ENCODE measurements around the gene C17orf67.
A peak's percentile ranks its signal among the peaks of the same experiment; 100 is the strongest.

The C17orf67 gene

GRCh38 chr17:56793957-56794356 is 39.8 kb downstream of the C17orf67 start:
- Histone ChIP-seq H3K9me3 (ENCODE audit: control insufficient read depth, low read length) (no peaks in the 10 kb centered on the region), H3K4me3 (ENCODE audit: insufficient read depth, low read depth, low read length) (no peak overlapping the region), H3K27me3 (ENCODE audit: control insufficient read depth, insufficient read depth, low read length, poor library complexity, severe bottlenecking) (no peaks in the 10 kb centered on the region), H3K36me3 (ENCODE audit: control insufficient read depth, insufficient read depth, low read length) (no peaks in the 10 kb centered on the region), H3K4me1 (ENCODE audit: control insufficient read depth, insufficient read depth, low read length) (peaks cover 6% of the 10 kb centered on the region), H3K27ac (ENCODE audit: insufficient read depth, low read depth, low read length, poor library complexity, severe bottlenecking) (no peak overlapping the region)
- WGBS, 2 experiments, result 77 to 88% methylated on average over 2 to 3 of the region's 3 CpGs

GRCh38 chr17:56793531-56793930 is 40.2 kb downstream of the C17orf67 start:
- Histone ChIP-seq H3K4me3 (ENCODE audit: insufficient read depth, low read depth, low read length) (no peak overlapping the region), H3K36me3 (ENCODE audit: control insufficient read depth, insufficient read depth, low read length) (no peaks in the 10 kb centered on the region), H3K27ac (ENCODE audit: insufficient read depth, low read depth, low read length, poor library complexity, severe bottlenecking) (no peak overlapping the region), H3K4me1 (ENCODE audit: control insufficient read depth, insufficient read depth, low read length) (peaks cover 3% of the 10 kb centered on the region), H3K9me3 (ENCODE audit: control insufficient read depth, low read length) (no peaks in the 10 kb centered on the region), H3K27me3 (ENCODE audit: control insufficient read depth, insufficient read depth, low read length, poor library complexity, severe bottlenecking) (no peaks in the 10 kb centered on the region)

- H3K36me3 ChIP-seq (ENCODE audit: control insufficient read depth, insufficient read depth, low read length), result no peaks in the 10 kb centered on the region
- no peaks in the 10 kb centered on the region for H3K27me3 ChIP-seq (ENCODE audit: control insufficient read depth, insufficient read depth, low read length, poor library complexity, severe bottlenecking)
- H3K4me1 ChIP-seq (ENCODE audit: control insufficient read depth, insufficient read depth, low read length), result peaks cover 3% of the 10 kb centered on the region
- no peaks in the 10 kb centered on the region for H3K9me3 ChIP-seq (ENCODE audit: control insufficient read depth, low read length)
- 95 to 97% methylated on average over 1 of the region's 1 CpG for WGBS, 2 experiments
- H3K27ac ChIP-seq (ENCODE audit: insufficient read depth, low read depth, low read length, poor library complexity, severe bottlenecking), result no peak overlapping the region
- no peak overlapping the region for H3K4me3 ChIP-seq (ENCODE audit: insufficient read depth, low read depth, low read length)
Measured at GRCh38 chr17:56792267-56792666, 41.5 kb downstream of the C17orf67 start.

- Histone ChIP-seq H3K9me3 (ENCODE audit: control insufficient read depth, low read length) (no peaks in the 10 kb centered on the region), H3K36me3 (ENCODE audit: control insufficient read depth, insufficient read depth, low read length) (no peaks in the 10 kb centered on the region), H3K27me3 (ENCODE audit: control insufficient read depth, insufficient read depth, low read length, poor library complexity, severe bottlenecking) (peaks cover 1% of the 10 kb centered on the region), H3K4me3 (ENCODE audit: insufficient read depth, low read depth, low read length) (no peak overlapping the region), H3K27ac (ENCODE audit: insufficient read depth, low read depth, low read length, poor library complexity, severe bottlenecking) (no peak overlapping the region), H3K4me1 (ENCODE audit: control insufficient read depth, insufficient read depth, low read length) (no peaks in the 10 kb centered on the region)
- WGBS, 2 experiments, result 93 to 98% methylated on average over 7 of the region's 7 CpGs
Measured at GRCh38 chr17:56786989-56787482, 46.7 kb downstream of the C17orf67 start.

GRCh38 chr17:56785997-56786680 is 47.6 kb downstream of the C17orf67 start:
- Histone ChIP-seq H3K4me3 (ENCODE audit: insufficient read depth, low read depth, low read length) (no peak overlapping the region), H3K36me3 (ENCODE audit: control insufficient read depth, insufficient read depth, low read length) (no peaks in the 10 kb centered on the region), H3K9me3 (ENCODE audit: control insufficient read depth, low read length) (no peaks in the 10 kb centered on the region), H3K4me1 (ENCODE audit: control insufficient read depth, insufficient read depth, low read length) (no peaks in the 10 kb centered on the region), H3K27ac (ENCODE audit: insufficient read depth, low read depth, low read length, poor library complexity, severe bottlenecking) (no peak overlapping the region), H3K27me3 (ENCODE audit: control insufficient read depth, insufficient read depth, low read length, poor library complexity, severe bottlenecking) (peaks cover 10% of the 10 kb centered on the region)
- WGBS, 2 experiments, result 88 to 91% methylated on average over 9 of the region's 9 CpGs

GRCh38 chr17:56785405-56785804 is 48.3 kb downstream of the C17orf67 start:
- Histone ChIP-seq H3K9me3 (ENCODE audit: control insufficient read depth, low read length) (no peaks in the 10 kb centered on the region), H3K4me3 (ENCODE audit: insufficient read depth, low read depth, low read length) (no peak overlapping the region)
- WGBS, 2 experiments, result 88 to 98% methylated on average over 5 of the region's 5 CpGs

GRCh38 chr17:56782338-56782737 is 51.4 kb downstream of the C17orf67 start:
- Histone ChIP-seq H3K9me3 (ENCODE audit: control insufficient read depth, low read length) (no peaks in the 10 kb centered on the region), H3K27me3 (ENCODE audit: control insufficient read depth, insufficient read depth, low read length, poor library complexity, severe bottlenecking) (peaks cover 29% of the 10 kb centered on the region), H3K4me1 (ENCODE audit: control insufficient read depth, insufficient read depth, low read length) (no peaks in the 10 kb centered on the region), H3K36me3 (ENCODE audit: control insufficient read depth, insufficient read depth, low read length) (no peaks in the 10 kb centered on the region), H3K27ac (ENCODE audit: insufficient read depth, low read depth, low read length, poor library complexity, severe bottlenecking) (no peak overlapping the region), H3K4me3 (ENCODE audit: insufficient read depth, low read depth, low read length) (no peak overlapping the region)

More at GRCh38 chr17:56785405-56785804, 48.3 kb downstream of the C17orf67 start:
- H3K4me1 ChIP-seq (ENCODE audit: control insufficient read depth, insufficient read depth, low read length), result no peaks in the 10 kb centered on the region
- no peaks in the 10 kb centered on the region for H3K36me3 ChIP-seq (ENCODE audit: control insufficient read depth, insufficient read depth, low read length)
- no peak overlapping the region for H3K27ac ChIP-seq (ENCODE audit: insufficient read depth, low read depth, low read length, poor library complexity, severe bottlenecking)
- H3K27me3 ChIP-seq (ENCODE audit: control insufficient read depth, insufficient read depth, low read length, poor library complexity, severe bottlenecking), result peaks cover 17% of the 10 kb centered on the region

- Histone ChIP-seq H3K27me3 (ENCODE audit: control insufficient read depth, insufficient read depth, low read length, poor library complexity, severe bottlenecking) (peaks cover 29% of the 10 kb centered on the region), H3K4me1 (ENCODE audit: control insufficient read depth, insufficient read depth, low read length) (no peaks in the 10 kb centered on the region), H3K27ac (ENCODE audit: insufficient read depth, low read depth, low read length, poor library complexity, severe bottlenecking) (no peak overlapping the region), H3K36me3 (ENCODE audit: control insufficient read depth, insufficient read depth, low read length) (no peaks in the 10 kb centered on the region), H3K4me3 (ENCODE audit: insufficient read depth, low read depth, low read length) (no peak overlapping the region), H3K9me3 (ENCODE audit: control insufficient read depth, low read length) (no peaks in the 10 kb centered on the region)
- 76 to 79% methylated on average over 6 of the region's 6 CpGs for WGBS, 2 experiments
Measured at GRCh38 chr17:56781906-56782305, 51.8 kb downstream of the C17orf67 start.

GRCh38 chr17:56779898-56780777 is 53.6 kb downstream of the C17orf67 start:
- Histone ChIP-seq H3K4me3 (ENCODE audit: insufficient read depth, low read depth, low read length) (peak overlapping the region; percentile 7), H3K36me3 (ENCODE audit: control insufficient read depth, insufficient read depth, low read length) (no peaks in the 10 kb centered on the region), H3K4me1 (ENCODE audit: control insufficient read depth, insufficient read depth, low read length) (no peaks in the 10 kb centered on the region), H3K27ac (ENCODE audit: insufficient read depth, low read depth, low read length, poor library complexity, severe bottlenecking) (no peak overlapping the region), H3K27me3 (ENCODE audit: control insufficient read depth, insufficient read depth, low read length, poor library complexity, severe bottlenecking) (peaks cover 29% of the 10 kb centered on the region), H3K9me3 (ENCODE audit: control insufficient read depth, low read length) (no peaks in the 10 kb centered on the region)
- WGBS, 2 experiments, result 8% methylated on average over 47 to 48 of the region's 48 CpGs

GRCh38 chr17:56779322-56779721 is 54.4 kb downstream of the C17orf67 start:
- H3K4me3 ChIP-seq (ENCODE audit: insufficient read depth, low read depth, low read length), result no peak overlapping the region

More at GRCh38 chr17:56779322-56779721, 54.4 kb downstream of the C17orf67 start:
- 75 to 86% methylated on average over 4 of the region's 4 CpGs for WGBS, 2 experiments
- Histone ChIP-seq H3K36me3 (ENCODE audit: control insufficient read depth, insufficient read depth, low read length) (no peaks in the 10 kb centered on the region), H3K9me3 (ENCODE audit: control insufficient read depth, low read length) (no peaks in the 10 kb centered on the region), H3K4me1 (ENCODE audit: control insufficient read depth, insufficient read depth, low read length) (no peaks in the 10 kb centered on the region), H3K27ac (ENCODE audit: insufficient read depth, low read depth, low read length, poor library complexity, severe bottlenecking) (no peak overlapping the region), H3K27me3 (ENCODE audit: control insufficient read depth, insufficient read depth, low read length, poor library complexity, severe bottlenecking) (peaks cover 29% of the 10 kb centered on the region)
